HCEC 1CT (cell line): Measurements from ENCODE around the gene FMO1.
"Not testable (repeated sequence)": the region's sequence is repeated elsewhere in the genome, so short reads cannot be mapped to it uniquely, and the experiment has no call there.

Experiments used
- DNase-seq: peaks from one replicate; pipeline ENCODE4 v3.0.0-alpha.2; 2017

FMO1 gene, protein sequence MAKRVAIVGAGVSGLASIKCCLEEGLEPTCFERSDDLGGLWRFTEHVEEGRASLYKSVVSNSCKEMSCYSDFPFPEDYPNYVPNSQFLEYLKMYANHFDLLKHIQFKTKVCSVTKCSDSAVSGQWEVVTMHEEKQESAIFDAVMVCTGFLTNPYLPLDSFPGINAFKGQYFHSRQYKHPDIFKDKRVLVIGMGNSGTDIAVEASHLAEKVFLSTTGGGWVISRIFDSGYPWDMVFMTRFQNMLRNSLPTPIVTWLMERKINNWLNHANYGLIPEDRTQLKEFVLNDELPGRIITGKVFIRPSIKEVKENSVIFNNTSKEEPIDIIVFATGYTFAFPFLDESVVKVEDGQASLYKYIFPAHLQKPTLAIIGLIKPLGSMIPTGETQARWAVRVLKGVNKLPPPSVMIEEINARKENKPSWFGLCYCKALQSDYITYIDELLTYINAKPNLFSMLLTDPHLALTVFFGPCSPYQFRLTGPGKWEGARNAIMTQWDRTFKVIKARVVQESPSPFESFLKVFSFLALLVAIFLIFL

GRCh38 chr1:171248302-171248701 is at the start of gene FMO1:
TSS of gene FMO1 (plus strand) at chr1:171248494. CDS start at chr1:171258088, 9,594 bp downstream.
- DNase-seq = no peak

DNA sequence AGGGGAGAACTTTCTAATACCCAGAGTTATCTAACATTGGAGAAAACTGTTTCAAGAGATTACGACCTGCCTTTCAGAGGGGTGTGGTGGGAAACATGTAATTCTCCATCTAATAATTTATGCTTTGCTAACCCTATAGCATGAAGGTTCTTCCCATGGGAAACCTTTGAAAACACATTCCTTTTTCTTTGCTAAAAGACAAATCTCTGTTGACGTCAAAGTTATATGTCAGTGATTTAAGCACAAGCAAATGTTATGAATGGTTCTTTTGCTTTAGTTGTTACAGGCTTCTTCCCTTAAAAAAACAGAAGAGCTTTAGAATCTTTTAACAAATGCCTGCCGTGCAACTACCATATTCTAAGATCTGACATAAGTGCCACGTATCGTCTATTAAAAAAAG is 44.0 kb upstream of the FMO1 start:
- DNase-seq = no peak

GRCh38 chr1:171206204-171206977 is 41.9 kb upstream of the FMO1 start:
- no peak for DNase-seq

DNA sequence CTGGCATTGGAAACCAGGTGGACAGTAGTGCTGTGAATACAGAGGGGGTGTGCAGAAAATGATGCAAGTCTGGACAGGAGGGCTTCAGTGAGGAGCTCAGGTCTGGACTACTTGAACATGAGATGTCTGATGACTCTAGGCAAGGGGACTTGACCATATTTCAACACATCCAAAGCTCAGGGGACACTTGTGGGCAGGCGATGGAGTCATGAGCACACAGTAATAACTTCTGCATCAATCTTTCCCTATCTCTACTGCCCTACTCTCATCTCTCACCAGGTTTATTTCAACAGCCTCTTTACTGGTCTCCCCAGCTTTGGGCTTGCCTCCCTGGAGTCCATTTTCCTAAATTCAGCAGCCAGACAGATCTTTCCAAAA is 41.3 kb upstream of the FMO1 start:
- no peak for DNase-seq

- no peak for DNase-seq
Observed at GRCh38 chr1:171207377-171207776, 40.9 kb upstream of the FMO1 start.

DNA sequence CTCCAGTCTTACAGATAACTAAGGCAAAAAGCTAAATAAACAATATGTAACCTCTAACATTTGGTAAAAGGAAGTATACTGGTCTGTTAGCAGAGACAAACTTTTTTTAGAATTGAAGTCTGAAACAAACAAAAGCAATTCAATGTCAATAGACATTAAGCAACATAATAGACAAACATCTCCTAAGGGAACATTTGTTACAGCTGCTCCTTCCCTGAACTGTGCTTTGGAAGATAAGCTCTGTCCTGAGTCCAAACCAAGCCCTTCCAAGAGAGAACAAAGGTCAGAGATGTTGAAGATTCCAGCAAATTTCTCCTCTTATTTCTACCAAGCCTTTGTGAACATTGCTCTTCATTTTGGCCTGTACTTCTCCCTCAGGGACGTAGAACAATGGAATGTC is 37.9 kb upstream of the FMO1 start:
- DNase-seq = no peak

DNA sequence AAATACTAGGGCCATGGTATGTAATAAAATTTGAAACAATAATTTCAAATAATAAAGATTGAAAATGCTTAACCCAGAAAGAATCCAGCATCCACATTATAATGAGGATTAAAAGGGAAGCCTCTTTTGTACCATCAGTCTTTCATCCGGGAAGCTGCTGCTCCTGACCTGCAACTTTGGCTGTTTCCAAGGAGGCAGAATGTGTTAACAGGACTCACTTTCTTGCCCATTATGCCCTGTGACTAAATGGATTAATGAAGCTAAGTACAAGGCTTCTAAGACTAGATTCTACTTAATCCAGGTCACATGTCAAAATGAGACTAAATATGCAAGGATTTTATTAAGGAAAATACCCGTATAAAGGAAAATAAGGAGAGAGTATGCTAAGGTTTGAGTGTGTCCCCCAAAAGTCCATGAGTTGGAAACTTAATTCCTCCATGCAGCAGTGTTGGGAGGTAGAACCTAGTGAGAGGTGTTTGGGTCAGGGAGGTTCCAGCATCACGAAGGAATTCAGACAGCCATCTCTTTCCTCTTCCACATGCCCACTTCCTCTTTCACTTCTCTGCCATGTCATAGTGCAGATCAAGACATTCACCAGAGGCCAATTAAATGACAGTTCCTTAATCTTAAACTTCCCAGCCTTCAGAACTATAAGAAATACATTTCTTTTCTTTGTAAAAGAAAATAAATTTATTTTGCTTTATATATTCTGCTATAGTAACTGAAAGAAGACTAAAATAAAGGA is 35.5 kb upstream of the FMO1 start:
- DNase-seq = no peak

DNA sequence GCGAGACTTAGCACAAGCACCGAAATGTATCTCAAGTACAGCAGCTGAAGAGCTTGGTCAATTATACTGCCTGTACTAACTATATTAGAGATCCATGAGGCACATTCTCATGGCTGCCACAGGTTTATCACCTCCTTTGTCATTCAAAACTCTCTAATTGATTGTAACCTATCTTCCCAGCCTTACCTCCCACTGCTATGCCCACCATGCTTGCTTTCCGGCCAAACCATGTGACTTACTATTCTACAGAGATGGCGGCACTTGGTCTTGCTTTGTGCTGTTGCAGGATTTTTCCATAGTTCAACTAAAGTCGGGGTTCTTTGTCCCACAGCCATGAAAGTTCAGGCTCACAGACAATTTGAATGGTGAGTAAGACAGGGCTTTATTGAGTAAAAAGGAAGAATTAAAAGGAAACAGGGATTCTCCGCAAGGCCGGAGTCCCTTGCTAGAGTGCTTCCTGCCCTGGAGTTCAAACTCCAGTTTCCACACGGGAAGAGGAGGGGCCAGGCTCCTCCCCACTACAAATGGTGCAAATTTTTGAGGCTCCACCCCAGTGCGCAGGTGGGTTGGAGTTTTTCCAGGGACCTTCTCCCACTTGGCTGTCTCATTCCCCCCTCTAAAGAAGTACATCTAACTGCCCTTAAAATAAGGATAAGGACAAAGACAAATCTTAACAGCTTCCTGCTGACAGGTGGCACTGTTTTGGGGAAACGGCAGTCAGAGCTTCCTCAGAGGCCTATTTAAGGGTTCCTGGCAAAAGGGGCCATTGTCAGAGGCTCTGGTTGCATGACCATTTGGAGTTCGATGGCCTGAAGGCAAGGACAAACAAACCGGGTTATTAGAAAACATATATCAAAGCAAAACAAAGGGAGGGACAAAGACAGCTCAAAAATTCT is 34.5 kb upstream of the FMO1 start:
- no peak for DNase-seq

DNA sequence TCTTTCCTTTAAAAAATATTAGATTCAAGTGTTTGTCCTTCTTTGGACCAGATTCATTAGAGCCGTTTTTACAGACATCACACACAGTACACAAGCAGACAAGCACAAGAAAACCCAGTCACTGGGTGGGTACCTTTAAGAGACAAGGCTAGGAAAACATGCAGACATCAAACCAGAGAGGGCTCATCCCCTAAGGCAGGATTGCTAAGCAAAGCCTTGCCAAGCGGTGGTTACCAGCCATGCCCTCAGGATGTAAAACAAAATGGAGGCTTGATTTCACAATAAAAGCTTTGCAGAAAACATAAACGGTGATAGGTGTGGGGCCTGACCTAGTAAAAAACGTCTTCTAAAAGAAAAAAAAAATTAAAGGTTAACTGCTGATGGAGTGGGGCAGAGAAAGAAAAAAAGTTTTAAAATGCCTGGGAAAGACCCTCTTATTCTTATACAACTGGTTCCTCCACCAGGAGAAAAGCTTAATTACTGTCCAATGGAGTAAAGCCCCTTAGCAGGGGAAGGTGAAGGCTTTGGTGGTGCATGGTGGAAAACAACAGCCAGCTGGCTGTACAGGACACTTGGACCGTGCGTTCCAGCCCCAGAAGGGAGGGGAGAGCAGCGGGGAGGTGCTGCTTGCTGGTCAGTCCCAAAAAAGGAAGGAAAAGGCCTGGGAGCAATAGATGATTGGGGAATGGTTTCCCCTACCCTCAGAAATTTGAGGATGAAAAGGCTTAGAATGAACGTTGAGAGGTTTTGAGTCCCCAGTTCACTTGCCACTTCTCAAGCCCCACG is 30.4 kb upstream of the FMO1 start:
- DNase-seq = no peak

GRCh38 chr1:171218661-171219060 is 29.6 kb upstream of the FMO1 start:
- DNase-seq = no peak

DNA sequence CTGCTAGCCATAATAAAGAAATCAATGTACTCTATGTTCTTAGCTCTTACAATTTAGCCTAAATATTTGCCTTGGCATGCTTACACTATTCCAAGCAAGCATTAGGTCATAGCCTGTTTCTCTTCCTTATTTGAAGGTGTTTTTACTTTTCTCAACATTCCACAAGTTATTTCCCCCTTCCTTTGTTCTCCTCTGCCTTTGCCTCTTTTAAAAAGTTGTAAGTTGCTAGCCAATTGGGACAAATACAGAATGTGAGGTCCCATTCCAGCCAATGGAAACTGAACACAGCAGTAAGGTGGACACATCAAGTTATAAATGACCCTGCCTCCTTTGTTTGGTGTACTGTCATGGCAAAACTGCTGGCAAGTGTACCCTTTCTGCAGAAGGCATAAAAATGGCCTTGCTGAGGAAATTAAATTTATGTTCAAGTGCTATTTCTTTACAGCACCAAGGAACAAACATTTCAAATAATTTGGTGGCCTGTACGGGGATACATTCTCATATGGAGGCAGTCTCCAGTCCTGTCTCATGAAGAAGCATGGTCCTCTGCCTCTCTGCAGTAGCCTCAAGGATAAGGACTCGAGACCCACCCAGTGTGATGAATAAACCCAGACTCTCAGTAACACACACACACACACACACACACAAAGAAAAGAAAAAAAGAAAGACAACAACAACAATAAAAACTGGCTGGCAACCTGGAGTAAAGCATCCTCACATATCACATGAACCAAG is 28.8 kb upstream of the FMO1 start:
- DNase-seq = peak; percentile 27

- DNase-seq = peak; percentile 83
Observed at GRCh38 chr1:171220081-171220420, 28.2 kb upstream of the FMO1 start.

DNA sequence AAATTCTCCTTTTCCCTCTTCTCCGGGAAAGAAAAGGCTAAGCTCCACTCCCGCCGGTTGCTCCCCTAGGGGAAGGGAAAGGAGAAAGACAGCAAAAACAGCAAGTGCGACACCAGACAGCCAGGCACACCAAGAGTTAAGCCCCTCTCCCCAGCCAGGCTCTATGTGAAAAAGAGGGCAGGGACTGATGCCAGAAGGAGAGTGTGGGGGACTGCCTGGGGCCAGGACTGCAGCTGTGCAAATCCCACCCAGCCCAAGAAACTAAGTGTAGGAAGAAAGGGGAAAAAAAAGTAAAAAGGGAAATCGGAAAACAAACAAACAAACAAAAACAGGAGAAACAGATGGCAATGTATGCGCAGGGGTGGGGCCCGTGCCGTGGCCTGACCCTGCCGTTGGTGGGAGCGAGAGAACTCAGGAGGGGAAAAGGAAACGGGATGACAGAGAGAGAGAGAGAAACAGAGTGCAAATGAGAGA is 27.7 kb upstream of the FMO1 start:
- peak; percentile 19 for DNase-seq

DNA sequence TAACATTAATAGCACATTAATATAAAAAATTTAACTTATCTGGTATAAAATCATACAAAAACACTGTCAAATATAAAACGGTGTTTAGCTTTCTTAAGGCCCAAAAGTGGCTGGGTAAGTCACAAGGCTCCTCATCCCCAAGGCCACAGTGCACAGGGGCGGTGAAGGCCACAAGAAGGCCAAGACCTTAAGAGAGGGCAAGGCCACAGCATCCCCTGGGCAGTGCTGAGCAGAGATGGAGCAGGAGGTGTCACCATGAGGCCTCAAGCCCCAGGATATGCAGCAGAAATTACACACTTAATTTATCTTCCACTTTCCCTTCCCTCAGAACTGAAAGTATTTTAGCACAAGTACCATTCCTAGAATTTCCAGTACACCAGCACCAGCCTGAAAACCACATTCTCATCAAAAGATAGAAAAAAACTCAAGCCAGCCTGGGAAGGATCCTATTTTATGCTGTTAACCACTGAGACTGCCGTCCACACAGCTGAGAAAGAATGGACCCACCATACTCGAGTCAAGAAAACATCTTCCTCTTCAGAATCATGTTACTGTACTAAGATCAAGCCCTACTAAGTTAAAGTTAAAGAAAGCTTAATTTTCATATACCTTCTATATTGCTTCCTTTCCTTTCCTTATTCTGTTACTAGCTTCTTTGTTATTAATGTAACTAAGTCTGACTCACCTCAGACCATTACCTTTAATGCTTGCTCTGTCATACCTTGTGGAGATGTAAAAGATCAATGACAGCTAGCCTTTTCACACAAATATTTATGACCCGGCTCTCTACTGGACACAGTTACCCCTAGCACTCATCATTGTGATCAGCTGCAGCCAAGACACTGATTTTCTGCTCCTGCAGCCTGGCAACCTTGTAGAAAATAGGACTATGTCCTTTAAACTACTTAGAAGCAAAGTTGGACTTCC is 26.4 kb upstream of the FMO1 start:
- no peak for DNase-seq

DNA sequence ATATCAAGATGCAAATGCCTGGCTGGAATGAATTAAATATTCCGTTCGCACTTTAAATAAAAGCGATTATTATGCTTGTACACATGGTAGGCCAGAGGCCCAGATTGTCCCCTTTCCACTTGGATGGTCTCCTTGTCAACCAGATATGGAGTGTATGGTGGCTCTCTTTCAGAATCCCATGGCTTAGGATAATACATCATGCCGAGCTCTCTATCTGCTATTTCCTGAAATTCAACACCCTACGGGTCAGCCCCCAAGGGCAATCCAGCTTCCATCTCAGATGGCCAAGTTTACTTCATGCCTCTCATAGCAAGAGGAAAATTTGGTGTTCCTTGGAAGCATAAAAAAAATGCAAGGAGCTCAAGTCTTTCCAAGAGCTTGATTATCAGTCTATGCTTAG is 25.4 kb upstream of the FMO1 start:
- DNase-seq = no peak

DNA sequence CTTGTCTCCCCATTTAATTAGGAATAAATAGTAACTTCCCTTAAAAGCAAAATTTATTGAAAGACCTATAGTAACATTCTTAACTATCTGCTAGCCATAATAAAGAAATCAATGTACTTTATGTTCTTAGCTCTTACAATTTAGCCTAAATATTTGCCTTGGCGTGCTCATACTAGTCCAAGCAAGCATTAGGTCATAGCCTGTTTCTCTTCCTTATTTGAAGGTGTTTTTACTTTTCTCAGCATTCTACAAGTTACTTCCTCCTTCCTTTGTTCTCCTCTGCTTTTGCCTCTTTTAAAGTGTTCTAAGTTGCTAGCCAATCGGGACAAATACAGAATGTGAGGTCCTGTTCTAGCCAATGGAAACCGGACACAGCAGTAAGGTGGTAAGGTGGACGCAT is 24.0 kb upstream of the FMO1 start:
- DNase-seq = not testable (repeated sequence)

DNA sequence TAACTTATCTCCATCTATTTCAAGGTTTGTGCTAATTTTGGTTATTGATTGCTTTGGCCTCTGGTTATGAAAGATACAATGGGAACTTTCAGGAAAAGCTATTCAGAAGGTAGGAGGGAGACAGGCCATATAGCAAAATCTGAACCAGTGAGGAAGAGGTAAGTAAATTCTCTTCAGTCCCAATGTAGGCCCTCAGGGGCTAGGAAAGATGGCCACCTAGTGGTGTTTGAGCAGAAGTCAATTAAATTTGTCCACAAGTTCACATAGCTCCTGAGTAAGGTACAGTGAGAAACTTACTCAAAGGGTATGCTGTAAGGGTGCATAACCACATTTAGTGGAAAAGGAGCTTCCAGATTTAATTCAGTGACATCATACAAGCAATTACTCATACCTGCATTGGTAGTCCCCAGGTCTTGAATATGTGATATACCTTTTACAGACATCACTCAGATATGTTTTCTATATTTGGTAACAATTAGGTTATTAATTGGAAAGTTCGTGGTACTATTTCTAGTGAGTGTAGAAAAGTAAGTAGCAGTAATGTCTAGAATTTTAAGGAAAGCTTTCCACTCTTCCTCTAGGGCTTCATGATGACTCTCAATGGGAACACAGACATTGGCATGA is 21.4 kb upstream of the FMO1 start:
- DNase-seq = peak; percentile 76

GRCh38 chr1:171231326-171231725 is 17.0 kb upstream of the FMO1 start:
- no peak for DNase-seq

GRCh38 chr1:171233183-171233582 is 15.1 kb upstream of the FMO1 start:
- peak; percentile 17 for DNase-seq
